ENCODE measurements around the gene CPT2.

GRCh38 chr1:53262000-53262399 lies 65.4 kb downstream of the CPT2 start:
- TF ChIP-seq POLR2A (IDR thresholded peaks at IDR 0.05; ENCODE audit: low read depth, low read length) (no peak), POLR2AphosphoS5 (IDR thresholded peaks at IDR 0.05; ENCODE audit: low read depth, low read length) (no peak)

Data from GM12891 (cell line).